GM12874 (cell line): ENCODE measurements around the gene EYS.
A peak's percentile ranks its signal among the peaks of the same experiment; 100 is the strongest.

Experiments
- CTCF ChIP-seq: IDR thresholded peaks from 2 replicates; pipeline ENCODE4 v1.5.1; 2011; ENCODE audit warnings: low read depth, mild to moderate bottlenecking, control low read depth, low read length, moderate library complexity; ENCODE audit not compliant: insufficient read depth

Gene EYS

GRCh38 chr6:64034291-64034690 is 1672.7 kb downstream of the EYS start:
- TF ChIP-seq CTCF: no peak

- no peak for TF ChIP-seq CTCF
These were observed 1683.3 kb downstream of the EYS start for GRCh38 chr6:64023693-64024092.

GRCh38 chr6:64014595-64014994 is 1692.4 kb downstream of the EYS start:
- TF ChIP-seq CTCF: no peak

- no peak for TF ChIP-seq CTCF
These were observed 1694.0 kb downstream of the EYS start for GRCh38 chr6:64013011-64013410.

GRCh38 chr6:64012351-64013001 is 1694.5 kb downstream of the EYS start:
- TF ChIP-seq CTCF: peak; percentile 67

GRCh38 chr6:64010666-64011065 is 1696.4 kb downstream of the EYS start:
- no peak for TF ChIP-seq CTCF

GRCh38 chr6:64010010-64010409 is 1697.0 kb downstream of the EYS start:
- no peak for TF ChIP-seq CTCF
